SK-N-MC (cell line): ENCODE results near the gene G0S2.

Experiments used
- DNase-seq: peaks from one replicate; pipeline ENCODE4 v3.0.0-alpha.2; 2011; ENCODE audit warnings: low read depth, low spot score
- H3K27ac ChIP-seq: fragments of 200-600 bp; sonication (generic); 2 replicates; pipeline ENCODE4 v1.5.1; 2016; ENCODE audit warnings: mixed run types
- H3K36me3 ChIP-seq: fragments of 200-600 bp; sonication (generic); 2 replicates; pipeline ENCODE4 v1.6.1; 2017; ENCODE audit warnings: antibody characterized with exemption, low read length, mixed read lengths; ENCODE audit not compliant: insufficient read depth
- H3K4me3 ChIP-seq: fragments of 200-600 bp; sonication (generic); 2 replicates; pipeline ENCODE4 v1.5.1; 2016
- H3K9ac ChIP-seq: fragments of 200-600 bp; sonication (generic); 2 replicates; pipeline ENCODE4 v1.8.0; 2017; ENCODE audit warnings: mixed run types, mixed read lengths; ENCODE audit not compliant: insufficient read length
- H3K9me3 ChIP-seq: fragments of 200-600 bp; sonication (generic); 2 replicates; pipeline ENCODE4 v1.6.1; 2017; ENCODE audit warnings: low read depth, mild to moderate bottlenecking, antibody characterized with exemption, low read length, moderate library complexity, mixed read lengths
- EZH2 ChIP-seq: fragments of 200-600 bp; sonication (generic); IDR thresholded peaks from one replicate; pipeline ENCODE4 v1.6.1; 2017; ENCODE audit warnings: antibody characterized with exemption
- FOXP2 ChIP-seq: optimal IDR thresholded peaks from 2 replicates; pipeline ENCODE3; 2011; ENCODE audit warnings: mild to moderate bottlenecking, moderate library complexity; ENCODE audit not compliant: insufficient read depth; ENCODE audit errors: extremely low read length, control extremely low read depth
- POLR2AphosphoS5 ChIP-seq: IDR thresholded peaks from 2 replicates; pipeline ENCODE4 v1.6.1; 2012; ENCODE audit warnings: mild to moderate bottlenecking, low read depth, low read length, borderline replicate concordance

The G0S2 gene

DNA sequence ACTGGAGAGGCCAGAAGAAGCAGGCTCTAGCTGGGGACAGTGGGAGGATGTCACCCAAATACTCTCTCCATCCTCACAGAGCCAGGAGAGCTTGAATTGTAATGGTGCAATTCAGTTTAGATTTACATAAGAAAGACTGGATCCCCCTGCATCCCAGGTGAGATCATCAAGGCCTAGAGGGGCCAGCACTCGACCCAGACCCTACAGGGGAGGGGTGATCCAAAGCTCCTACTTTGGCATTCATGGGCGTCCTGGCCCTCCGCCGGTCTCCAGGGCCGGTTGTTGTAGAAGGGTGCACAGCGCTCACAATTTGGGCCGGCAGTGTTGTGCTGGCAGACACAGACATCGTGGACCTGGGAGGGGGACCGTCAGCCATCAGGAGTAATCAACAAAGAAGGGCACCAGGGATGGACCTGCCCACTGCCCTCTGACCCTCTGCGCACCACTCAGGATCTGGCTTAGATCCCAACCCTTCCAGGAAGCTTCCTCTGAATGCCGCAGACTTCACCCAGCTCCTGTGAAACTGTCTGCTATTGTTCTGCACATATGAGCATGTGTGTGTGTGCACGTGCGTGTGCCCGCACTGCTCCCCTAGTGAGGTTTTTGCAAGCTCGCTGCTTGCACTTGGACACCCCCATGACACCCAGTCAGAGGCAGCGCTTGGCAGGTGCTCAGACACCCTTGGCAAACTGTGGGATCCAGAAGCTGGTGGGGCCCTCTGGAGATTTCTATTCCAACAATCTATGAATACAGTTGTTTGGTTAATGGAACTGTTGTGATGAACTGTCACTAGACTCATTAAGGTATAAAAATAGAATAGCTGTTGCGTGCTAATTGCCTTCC, 44.6 kb upstream of the G0S2 start:
- no peak for DNase-seq
- Histone ChIP-seq H3K36me3 (no peaks in the 10 kb centered on the region), H3K9ac (no peak overlapping the region), H3K9me3 (no peaks in the 10 kb centered on the region), H3K4me3 (no peak overlapping the region), H3K27ac (no peak overlapping the region)
- TF ChIP-seq EZH2 (no peak), FOXP2 (no peak), POLR2AphosphoS5 (no peak)

DNA sequence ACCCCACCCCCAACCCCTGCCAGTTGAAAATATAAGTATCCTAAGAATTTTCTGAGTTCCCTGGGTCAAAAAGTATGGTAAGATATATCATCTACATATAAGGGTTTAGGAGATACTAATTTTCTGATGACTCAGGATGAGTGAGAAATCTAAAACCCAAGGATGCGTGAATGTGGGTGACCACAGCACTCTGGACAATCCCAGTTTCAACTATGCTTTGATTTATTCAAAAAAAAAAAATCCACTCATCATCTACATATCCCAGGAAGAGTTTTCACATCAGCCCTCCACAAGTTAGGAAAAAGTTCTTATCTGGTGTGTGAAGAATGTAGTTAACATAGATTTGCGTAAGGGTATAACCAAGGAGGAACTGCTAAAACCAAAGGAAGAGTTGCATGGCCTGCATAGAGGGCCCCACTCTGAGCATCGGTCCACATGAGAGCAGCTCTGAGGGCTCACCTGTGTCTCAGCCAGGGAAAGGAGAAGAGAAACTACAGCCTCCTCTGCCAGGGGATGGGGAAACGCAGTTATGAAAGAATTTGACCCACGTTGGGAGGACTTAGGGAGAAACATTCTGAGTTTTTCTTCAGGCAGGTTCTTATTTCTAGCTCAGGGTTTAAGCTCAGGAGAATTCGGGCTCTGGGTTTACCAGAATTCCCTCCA, 41.7 kb upstream of the G0S2 start:
- no peak for DNase-seq
- H3K27ac ChIP-seq: no peak overlapping the region
- H3K9me3 ChIP-seq: no peaks in the 10 kb centered on the region
- TF ChIP-seq POLR2AphosphoS5 (no peak), FOXP2 (no peak), EZH2 (no peak)
- H3K9ac ChIP-seq: no peak overlapping the region
- no peak overlapping the region for H3K4me3 ChIP-seq
- no peaks in the 10 kb centered on the region for H3K36me3 ChIP-seq

DNA sequence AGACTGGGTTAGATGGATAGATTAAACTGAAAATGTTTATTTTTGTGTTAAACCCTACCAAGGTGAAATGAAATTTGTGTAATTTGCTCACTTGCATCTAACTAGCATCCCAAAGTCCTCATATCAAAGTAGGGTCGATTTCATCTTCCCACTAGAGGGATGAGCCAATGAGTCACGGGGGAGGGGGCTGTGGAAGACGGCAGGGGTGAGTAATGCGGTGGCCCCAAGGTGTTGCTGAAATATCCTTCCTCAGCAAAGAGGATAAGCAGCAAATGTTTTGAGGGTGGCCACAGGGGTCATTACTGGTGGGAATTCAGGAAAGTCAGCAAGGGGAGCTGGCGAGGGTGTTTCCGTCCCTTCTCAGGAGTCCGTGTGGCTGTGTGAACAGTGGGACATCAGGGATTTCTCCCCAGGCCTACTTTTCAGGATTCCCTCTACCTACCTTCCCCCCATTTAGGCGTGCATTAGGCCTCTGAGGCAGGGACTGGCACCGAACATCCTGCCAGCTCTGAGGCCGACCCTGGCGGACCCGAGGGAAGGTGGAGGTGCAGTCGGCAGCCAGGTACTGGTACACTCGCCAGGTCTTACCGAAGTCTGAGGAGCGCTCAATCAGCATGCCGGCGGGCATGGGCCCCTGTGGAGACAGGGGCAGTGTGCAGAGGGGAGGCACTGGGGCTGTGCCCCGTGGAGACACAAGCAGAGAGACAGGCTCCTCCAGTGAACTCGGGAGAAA, 41.0 kb upstream of the G0S2 start:
- no peak overlapping the region for H3K27ac ChIP-seq
- DNase-seq: no peak

DNA sequence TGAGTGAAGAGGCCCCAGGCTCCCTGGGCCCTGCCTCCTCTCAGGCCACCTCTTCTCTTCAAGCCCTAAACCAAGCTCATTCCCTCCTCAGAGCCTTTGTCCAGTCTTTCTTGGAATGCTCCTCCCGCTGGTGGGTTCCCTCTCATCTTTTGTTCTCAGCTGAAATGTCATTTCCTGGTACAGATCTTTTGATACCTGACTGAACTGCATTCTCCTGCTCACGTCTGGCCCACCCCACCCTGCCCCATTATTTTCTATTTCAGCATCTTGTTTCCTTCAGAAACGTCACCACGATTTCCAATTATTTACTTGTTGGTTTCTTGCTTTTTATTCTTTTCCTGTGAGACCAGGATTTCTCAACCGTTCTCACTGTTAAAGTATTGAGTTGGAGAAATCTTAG, 39.4 kb upstream of the G0S2 start:
- no peak overlapping the region for H3K27ac ChIP-seq
- H3K36me3 ChIP-seq: no peaks in the 10 kb centered on the region
- no peak for TF ChIP-seq EZH2
- TF ChIP-seq FOXP2: no peak
- no peak for TF ChIP-seq POLR2AphosphoS5
- no peak overlapping the region for H3K9ac ChIP-seq
- no peaks in the 10 kb centered on the region for H3K9me3 ChIP-seq
- H3K4me3 ChIP-seq: no peak overlapping the region
- DNase-seq: no peak

More for the DNA sequence above, 41.0 kb upstream of the G0S2 start:
- H3K36me3 ChIP-seq: no peaks in the 10 kb centered on the region
- TF ChIP-seq POLR2AphosphoS5 (no peak), EZH2 (no peak)
- no peaks in the 10 kb centered on the region for H3K9me3 ChIP-seq
- no peak overlapping the region for H3K9ac ChIP-seq
- no peak overlapping the region for H3K4me3 ChIP-seq

DNA sequence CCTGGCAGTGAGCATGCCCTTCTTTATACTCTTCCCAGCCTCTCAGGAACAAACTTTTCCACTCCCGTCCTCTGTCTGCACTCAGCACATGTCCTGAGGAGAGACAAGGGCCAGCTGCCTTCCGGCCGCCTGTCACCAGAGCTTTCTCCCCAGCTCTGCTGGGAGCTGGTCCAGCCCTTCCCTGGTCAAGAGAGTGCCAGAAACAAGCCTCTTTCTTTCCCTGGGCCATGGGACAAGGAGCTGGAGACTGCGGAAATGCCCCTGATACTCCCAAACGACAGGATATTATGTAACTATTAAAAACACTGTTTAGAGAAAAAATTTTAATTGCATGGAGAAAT, 33.4 kb upstream of the G0S2 start:
- Histone ChIP-seq H3K27ac (no peak overlapping the region), H3K36me3 (no peaks in the 10 kb centered on the region), H3K9ac (no peak overlapping the region), H3K4me3 (no peak overlapping the region), H3K9me3 (no peaks in the 10 kb centered on the region)
- DNase-seq: no peak
- TF ChIP-seq POLR2AphosphoS5: no peak

DNA sequence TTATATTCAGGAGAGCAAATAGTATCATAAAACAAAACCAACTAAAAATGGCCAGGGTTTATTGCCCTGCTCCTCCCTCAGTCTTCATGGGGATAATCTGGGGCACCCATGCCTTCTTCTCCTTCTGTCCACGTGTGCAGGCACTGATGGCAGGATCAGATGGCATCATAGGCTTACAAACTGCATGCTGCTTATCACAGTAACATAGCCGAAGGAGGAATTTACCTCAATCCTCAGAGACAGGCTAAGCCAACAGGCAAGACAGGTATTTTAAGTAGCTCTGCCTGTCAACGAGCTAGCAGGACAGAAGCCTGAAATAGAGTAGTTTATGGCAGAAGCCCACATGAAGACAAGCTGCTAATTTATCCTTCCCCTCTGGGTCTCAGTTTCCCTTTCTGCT, 32.4 kb upstream of the G0S2 start:
- Histone ChIP-seq H3K27ac (no peak overlapping the region), H3K9me3 (no peaks in the 10 kb centered on the region), H3K9ac (no peak overlapping the region), H3K36me3 (no peaks in the 10 kb centered on the region), H3K4me3 (no peak overlapping the region)
- DNase-seq: no peak
- TF ChIP-seq EZH2: no peak
- TF ChIP-seq POLR2AphosphoS5: no peak
- TF ChIP-seq FOXP2: no peak

DNA sequence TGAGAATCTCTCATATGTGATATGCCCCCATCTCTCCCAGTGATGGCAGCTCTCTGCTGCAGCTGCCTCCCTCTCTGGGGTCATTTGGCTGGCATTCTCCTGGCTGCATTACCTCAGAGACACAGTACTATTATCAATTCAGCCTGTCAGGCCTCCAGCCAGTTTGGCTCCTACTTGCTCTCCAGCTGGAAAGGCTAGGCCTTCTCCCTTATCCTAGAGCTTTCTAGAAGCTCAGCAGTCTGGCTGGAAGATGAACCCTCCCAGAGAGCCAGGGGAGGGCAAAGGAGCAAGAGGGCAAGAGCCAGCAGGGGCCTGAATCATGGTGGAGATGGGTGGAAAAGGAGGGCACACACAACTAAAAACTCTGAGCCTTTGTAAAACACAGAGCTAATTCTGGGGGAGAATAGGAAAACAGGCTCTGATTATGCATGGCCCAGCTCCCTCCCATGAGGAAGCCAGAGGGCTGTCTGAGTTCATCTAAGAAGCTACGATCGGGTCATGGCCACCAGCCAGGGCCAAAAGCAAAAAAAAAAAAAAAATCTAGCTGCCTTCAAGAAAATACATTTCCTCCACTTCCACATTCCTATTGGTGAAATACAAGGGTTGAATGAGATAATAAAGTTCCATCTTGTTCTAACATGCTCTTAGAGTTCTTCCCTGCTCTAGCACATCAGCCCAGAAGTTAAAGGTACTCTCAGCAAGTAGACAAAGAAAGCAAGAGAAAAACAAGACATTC, 31.8 kb upstream of the G0S2 start:
- Histone ChIP-seq H3K27ac (no peak overlapping the region), H3K4me3 (no peak overlapping the region), H3K9me3 (no peaks in the 10 kb centered on the region), H3K9ac (no peak overlapping the region), H3K36me3 (no peaks in the 10 kb centered on the region)
- TF ChIP-seq POLR2AphosphoS5: no peak
- TF ChIP-seq FOXP2: no peak
- DNase-seq: no peak
